Stimulated activated CD4-positive, alpha-beta T cell treated with anti-CD3 and anti-CD28 coated beads, Interleukin-12 subunit alpha, Interleukin-12 subunit beta, amount 100 ng/mL, for 48 hours (primary cell): ENCODE data around the gene CORO1C.
A peak's percentile ranks its signal among the peaks of the same experiment; 100 is the strongest.

Experiments used
- DNase-seq, 3 donors: peaks; one replicate each; pipeline ENCODE4 v3.0.0-alpha.2; 2020; ENCODE audit warnings: low read depth in 2 of 3, low spot score in 1 of 3

Gene CORO1C

DNA sequence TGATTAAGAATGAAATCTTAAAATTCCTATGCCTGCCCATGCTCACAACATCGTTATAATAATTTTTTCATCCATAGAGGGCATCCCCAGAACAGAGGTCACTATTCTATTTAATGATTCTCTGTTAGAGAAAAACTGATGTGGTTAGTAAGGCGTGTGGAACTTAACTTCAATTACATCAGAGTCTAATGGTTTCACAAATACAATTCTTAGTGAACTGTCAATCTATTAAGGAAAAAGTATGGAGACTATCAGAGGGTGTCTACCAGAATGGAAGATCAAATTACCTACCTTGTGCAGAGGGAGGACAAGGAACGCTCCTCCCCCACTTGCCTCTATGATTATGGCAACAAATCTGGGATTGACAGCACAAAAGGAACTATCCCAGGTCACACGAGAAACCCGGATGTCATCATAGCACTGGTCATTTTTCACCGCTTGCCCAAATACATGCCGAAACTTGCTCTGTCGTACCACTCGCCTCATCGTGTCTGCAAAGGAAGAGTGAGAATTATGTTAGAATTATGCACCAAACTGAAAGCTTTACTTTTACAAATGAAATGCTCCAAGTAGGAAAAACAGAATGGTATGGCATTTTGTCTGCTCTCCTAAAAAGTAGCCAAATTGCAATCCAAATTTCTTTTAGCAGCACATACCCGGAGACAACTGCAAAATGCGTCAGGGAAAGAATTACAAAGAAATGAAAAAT, 30.3 kb downstream of the CORO1C start:
- DNase-seq: no peak

DNA sequence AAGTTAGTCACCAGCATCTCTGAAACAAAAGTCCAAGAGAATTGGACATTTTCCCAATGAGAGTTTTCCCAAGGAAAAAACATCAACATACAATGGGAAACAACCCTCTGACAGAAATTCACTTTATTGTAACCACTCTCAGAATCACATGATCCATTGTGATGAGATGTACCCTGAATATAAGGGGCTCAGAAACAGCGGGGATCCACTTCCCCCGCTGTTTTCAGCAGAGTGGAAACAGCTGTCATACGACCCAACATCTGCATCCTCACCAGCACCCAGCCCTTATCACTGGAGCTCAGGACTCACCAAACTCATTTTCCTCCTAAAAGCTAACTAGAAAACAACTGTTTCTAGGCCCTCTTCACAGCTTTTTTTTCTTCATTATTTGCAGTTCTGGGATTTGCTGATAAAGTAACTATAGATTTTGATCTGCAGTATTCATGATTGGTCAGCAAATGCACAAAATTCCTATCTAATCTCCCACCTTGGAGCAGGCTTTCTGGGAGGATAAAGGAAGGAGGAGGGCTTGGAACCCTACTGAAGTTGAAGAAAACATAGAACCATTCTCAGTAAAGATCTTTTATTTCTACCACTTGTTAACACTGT, 31.3 kb downstream of the CORO1C start:
- no peak for DNase-seq

DNA sequence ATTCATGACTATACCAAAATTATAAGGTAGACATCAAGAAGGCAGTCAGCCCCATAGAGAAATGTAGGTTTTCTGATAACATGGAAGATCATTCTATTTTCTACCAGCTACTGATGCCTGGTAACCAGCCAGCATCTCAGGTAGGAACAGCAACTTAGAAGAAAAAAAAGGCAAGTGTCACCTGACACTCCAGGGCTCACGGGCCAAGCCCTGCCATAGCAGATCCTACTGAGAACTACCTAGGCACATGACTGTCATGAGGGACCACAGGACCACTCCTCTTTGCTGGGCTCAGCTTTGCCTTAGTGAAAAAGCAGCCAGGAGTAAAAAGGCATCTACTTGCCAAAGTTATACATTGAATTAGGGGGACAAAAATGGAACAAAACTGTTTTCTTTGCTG, 33.4 kb downstream of the CORO1C start:
- DNase-seq: no peak

DNA sequence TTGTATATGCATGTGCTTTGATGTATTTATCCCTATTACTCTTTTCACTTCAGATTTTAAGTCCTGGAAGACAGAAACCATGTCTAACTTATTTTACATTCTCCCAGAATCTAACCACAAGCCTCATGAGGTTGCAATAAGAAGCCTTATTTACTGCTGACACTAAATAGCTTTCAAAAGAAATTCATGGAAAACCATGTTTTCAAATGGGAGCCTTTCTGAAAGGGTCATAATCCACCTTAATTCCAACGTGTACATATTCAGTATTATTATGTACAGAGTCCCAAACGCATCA, 34.4 kb downstream of the CORO1C start:
- no peak for DNase-seq

DNA sequence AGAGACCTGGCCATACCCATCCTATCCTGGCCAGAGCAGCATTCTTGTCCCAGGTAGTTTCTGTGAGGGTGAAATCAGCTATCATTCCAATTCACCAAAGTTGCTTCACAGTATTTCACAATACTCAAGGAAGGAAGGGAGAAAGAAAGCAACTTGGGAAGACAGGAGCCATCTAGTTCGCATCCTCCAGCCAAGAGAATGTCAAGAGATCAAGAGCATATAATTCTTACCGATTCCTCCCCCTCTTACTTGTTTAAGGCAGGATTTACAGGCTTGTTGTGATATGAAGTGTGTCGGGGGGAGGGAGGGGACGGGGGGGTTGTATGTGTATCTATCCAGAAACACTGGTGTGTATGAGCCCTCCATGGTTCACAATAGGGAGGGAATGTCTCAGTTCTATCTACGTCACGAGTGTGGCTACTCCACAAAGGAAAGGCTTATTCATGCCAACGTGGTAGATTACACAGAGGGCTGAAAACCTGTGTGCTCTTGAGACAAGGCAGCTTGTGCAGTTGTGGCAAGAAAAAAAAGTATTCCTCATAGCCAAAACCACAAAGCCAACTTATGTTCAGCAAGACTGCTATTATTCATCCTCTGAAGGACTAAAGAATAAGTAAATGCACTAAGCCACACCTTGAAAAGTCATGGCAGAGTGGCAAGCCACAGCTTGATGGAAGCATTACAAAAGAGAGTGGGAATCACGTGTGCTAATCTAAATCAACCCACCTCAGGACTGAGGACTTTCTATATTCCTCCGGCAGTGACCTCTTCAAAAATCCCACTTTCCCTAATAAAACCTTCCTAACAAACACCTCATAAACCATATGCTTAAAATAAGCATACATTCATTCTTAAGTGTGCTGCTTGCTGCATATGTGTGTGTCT, 35.0 kb downstream of the CORO1C start:
- peak in 1 of 3 donors; percentile 40 for DNase-seq

DNA sequence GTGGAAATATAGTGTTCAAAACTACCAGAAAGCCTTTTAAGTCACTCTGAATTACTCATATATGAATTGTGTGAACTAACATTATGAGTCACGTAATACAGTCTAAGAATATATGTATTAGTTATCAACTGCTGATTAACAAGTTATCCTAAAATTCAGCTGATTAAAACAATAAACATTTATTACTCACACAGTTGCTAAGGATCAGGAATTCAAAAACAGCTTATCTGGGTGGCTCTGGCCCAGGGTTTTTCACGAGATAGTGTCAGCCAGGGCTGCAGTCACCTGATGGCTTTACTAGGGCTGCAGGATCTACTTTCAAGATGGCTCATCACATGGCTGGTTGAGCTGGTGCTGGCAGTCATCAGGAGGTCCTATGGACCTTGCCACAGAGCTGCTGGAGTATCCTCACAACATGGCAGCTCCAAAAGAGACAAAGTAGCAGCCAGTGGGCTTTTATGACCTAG, 36.5 kb downstream of the CORO1C start:
- DNase-seq: no peak

DNA sequence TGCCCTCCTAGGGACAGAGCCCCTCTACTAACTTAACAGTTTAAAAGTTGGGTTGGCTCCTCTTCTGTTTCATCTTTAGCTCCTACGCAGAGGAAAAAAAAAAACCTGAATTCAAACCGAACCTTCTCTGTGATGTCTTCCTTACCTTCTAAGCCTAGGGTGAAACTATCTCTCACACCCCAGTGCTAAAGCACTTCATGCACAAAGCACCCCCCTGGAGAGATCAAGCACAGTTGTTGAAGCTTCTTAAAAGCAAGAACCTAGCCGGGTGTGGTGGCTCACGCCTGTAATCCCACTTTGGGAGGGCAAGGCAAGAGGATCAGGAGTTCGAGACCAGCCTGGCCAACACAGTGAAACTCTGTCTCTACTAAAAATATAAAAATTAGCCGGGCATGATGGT, 37.6 kb downstream of the CORO1C start:
- DNase-seq: no peak

DNA sequence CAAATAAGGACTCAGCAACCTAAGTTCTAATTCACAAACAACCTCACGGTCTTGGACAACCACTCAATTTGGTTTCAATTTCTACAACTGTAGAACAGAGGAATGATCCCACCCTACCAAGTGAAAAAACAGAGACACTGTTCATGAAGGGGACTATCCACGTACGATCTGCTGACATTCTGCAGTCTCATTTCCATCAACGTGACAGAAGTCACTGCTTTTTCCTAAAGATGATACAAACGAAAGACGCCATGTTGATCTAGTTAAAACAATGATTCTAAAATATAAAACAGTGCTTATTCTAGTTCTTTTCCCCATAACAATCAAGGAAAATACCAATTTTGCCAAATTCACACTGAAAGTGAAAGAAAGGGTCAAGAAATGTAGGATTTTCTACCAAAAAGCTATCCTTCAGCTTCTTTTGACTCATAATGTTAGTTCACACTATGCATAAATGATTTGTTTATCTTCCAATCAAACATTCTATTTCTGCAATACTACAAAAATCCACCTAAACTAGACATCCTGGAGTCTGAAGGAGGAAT, 38.1 kb downstream of the CORO1C start:
- DNase-seq: no peak

DNA sequence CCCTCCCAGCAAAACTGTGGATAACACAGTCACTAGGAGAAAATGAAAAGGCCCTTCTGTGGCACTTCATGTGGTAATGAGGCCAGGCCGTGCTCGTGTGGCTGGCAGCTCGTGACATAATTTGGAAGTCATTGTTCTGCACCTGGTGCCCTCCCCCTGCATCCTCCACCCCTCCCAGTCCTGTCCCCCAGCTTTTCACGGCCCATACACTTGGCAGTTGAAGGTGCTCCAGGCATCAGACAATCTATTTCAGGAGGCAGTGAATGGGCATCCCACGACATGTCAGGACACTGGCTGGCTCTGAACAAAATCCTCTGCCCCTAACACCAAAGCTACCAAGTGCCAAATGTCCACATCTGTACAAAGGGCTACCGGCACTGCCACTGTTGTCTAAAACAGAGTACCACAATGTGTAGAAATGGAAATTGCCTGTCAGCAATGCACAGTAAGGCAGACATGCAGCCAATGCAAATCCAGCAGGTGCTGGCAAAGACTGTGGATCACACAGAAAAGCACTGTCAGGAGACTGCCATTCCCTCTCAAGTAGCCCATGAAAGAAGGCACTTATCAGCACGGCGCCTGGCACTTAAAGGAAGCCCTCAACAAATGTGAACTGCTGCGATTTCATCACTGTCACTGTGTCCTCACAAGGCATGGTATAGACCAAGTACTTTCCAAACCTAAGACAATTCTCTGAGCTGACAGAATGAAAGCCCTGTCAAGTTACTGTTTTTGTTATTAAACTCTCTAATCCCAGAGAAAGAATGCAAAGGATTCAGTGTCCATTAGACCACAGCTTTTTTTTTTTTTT, 39.1 kb downstream of the CORO1C start:
- no peak for DNase-seq

DNA sequence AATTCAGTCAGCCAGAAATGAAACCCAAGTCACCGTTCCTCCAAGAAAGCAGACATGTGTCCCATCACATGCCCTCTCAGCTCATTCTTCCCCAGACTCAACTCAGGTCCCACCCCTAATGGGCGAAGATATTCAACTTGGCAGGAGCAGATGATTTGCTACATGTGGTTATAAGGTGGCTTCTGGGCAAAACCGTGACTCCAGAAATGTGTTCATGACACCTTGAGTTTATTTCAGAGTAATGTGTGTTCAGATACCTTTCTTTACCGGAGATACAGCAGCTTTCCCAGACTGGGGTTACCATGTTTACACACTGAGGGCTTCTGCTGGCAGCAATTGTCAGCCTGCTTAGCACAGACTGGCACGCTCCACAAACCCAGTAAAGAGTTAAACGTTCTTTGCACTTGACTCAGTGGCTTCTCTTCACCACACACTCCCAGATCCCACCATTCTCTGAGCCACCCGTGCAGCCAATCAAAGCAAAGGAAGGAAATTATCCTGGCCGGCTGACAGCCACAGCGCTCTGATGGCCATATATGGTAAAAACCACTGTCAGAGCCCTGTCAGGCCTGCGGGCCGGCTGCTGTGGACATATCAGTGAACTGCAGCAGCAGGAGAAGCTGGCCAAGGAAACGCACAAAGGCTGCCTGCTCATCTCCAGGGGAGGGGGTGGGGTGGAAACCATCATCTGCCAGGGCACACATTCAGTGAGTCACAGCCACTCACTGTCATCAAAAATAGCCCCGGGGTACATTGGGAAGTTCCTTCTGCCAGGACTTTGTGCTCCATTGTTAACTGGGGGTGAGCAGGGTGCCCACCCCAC, 39.9 kb downstream of the CORO1C start:
- DNase-seq: peak; percentile 70 to 76 (median 71)

DNA sequence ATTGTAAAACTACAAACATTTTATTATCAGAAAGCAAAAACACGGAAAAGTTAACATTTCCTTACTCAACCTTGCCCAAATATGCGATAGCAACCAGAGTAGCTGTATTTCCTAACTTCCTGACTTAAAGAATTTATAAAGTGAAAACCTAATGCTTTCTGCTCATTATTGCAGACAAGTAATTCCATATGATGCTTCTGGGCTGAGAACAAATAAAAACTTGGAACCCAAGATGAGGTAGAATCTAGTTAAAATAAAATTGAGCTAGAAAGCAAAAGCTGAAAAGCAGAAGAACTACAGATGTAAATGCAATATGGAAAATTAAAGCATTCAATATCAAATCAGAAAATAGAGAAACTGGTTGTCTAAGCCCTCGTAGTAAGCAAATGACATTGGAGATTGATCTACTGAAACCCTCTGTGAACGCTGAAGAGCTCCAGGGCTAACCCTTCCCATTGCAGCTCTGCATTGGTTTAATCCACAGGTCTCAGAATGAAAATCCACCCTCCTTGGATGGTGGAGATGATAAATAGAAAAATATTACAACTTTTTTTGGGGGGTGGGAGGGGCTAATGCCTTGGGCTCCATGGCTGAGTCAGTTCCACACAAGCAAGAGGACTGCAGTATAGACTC, 40.7 kb downstream of the CORO1C start:
- DNase-seq: no peak

DNA sequence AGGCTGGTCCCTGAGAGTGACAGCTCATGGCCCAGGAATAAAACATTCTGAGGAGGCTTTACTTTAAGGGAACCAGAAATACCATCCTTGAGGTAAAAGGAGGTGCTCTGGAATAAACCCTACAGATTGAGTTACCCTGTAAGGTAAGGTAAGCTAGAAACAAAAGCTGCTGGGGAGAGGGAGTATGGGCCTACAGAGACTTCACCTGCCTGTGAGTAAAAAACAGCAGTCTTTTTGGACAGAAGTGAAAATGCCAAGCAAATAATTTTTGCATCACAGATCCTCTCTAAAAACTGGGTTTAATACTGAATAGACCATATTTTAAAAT, 41.2 kb downstream of the CORO1C start:
- no peak for DNase-seq

DNA sequence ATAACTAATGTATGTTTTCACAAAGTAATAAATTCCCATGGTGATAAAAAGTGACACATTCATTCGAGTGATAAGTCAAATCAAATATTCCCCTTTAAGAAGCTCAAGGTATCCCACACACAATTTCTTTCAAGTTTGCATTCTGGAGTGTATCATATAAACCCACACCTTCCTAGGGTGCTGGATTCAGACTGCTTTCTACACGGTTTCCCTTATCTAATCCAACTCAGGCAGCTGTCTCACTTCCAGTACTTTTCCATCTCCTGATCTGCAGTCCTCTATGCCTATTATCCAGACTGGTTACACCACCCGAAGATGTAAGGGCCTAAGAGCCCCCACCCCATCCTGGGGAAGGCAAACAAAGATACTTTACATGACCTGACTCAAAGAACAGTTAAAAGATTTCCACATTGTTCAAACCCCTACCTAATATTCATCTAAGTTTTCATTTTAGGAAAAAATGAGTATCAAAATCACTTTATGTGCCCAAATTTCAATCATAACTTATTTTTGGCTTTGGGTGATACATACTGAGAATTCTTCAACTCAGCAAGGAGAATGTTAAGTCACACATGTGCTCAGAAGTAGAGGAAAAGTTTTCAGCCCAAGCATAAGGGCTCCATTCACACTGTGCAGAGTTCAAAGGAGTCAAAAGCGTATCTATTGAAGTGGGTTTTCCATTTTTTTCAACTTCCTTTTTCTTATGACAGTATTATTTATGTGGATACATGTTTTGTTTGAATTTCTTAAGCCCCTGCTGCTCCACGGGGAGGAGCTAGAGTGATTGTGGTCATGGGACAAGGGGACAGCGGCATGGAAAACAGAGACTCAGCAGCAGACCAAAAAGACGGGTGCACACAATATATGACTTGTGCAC, 41.8 kb downstream of the CORO1C start:
- DNase-seq: peak in 2 of 3 donors; percentile 35 to 43

DNA sequence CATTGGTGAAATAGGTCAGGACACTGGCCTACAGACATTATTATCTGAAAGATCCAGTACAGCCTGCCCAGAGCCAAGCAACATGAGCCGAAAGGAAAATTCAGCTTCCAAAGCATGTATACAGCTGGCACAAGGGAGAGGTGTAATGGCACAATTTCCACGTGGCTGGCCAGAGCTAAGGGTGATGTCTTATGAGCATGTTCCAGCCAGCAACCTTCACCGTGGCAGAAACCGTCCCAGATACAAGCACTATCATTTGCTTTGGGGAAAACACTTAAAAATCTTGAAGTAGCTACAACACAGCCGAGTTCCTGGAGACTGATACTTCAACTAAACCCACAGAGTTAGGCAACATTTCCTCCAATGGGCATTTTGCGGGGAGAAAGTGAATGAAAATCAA, 44.5 kb downstream of the CORO1C start:
- no peak for DNase-seq

DNA sequence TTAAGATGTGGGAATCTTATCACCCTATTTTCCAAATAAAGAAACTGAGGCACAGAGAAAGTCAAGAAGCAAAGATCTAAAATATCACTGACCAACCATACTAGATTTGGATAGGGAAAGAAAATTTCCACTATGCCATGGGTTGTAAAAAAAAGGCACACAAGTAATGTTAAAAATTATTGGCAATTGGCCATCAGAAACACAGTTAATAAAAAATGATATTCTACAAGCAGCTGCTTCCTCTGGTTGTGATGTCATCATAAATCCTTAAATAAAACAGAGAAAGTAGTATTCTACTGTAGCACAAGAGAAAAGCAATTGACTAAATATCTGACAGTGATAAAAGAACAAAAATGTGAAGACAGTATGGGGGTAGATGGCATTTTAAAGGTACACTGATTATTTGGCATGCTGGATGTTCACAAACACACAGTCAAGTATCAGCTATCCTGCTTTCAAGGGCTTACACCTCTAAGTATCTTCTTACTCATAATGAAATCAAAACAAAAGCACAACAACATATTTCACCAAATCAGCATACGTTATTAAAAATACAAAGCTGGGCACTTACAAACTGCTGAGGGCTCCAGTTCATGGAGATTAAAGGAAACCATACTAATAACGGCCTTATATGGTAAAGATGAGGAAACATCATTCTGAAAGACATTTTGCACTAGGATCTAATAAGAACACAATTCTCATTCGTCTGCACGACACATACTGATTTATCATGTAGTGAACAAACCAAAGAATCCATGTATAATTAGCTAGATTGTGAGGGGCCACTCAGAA, 45.7 kb downstream of the CORO1C start:
- no peak for DNase-seq

DNA sequence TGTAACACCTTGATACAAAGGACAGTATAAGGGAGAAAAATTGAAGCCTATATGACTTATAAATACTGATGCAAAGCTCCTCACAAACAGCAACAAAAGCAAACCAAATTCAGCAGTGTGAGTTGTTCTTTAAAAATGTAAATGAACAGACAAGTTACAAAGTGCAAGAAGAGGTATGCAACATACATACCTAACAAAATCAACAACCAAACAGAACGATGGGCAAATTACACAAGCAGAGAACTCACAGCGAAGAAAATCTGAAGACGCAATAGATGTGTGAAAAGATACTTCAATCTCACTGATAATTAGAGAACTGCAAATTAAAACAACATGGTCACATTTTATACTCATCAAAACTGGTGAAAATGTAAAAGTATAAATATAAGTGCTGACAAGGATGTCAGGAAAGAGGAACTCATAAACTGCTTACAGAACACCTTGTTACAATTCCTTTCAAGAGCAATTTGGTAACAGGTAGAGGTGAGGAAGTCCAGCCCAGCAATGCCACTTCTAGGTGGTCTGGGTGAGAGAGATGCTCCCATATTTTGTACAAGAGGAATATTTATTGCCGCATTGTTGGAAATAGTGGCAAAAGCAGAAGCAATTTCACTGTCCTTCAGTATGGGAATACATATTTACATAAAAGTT, 47.3 kb downstream of the CORO1C start:
- DNase-seq: no peak

DNA sequence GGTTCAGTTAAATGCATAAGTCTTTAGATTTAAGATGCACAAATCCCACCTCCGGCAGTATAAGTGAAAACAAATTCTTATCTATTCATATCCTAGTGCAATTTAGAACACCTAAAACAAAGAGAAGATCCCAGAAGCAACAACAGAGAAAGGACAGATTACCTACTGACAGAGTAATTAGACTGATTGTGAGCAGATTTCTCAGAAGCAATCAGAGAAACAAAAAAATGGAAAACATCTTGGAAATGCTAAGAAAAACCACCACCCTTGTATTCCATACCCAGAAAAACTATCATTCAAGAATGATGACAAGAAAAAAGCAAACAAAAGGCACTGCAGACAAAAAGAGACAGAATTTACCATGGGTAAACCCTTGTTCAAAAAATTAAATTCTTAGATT, 50.0 kb downstream of the CORO1C start:
- no peak for DNase-seq
